GM12873 (cell line): ENCODE data around the gene GLIS1.

Experiments
- CTCF ChIP-seq: IDR thresholded peaks from 2 replicates; pipeline ENCODE4 v1.5.1; 2012; ENCODE audit warnings: low read depth, mild to moderate bottlenecking, moderate library complexity, low read length, control low read depth; ENCODE audit not compliant: insufficient read depth; ENCODE audit errors: missing control alignments

The GLIS1 gene

GRCh38 chr1:53687426-53687825, 51.5 kb downstream of the GLIS1 start:
- no peak for TF ChIP-seq CTCF

GRCh38 chr1:53686965-53687267, 52.0 kb downstream of the GLIS1 start:
- no peak for TF ChIP-seq CTCF

- no peak for TF ChIP-seq CTCF
Measured at GRCh38 chr1:53686091-53686964, 52.6 kb downstream of the GLIS1 start.

GRCh38 chr1:53685272-53686051, 53.5 kb downstream of the GLIS1 start:
- TF ChIP-seq CTCF: no peak

DNA sequence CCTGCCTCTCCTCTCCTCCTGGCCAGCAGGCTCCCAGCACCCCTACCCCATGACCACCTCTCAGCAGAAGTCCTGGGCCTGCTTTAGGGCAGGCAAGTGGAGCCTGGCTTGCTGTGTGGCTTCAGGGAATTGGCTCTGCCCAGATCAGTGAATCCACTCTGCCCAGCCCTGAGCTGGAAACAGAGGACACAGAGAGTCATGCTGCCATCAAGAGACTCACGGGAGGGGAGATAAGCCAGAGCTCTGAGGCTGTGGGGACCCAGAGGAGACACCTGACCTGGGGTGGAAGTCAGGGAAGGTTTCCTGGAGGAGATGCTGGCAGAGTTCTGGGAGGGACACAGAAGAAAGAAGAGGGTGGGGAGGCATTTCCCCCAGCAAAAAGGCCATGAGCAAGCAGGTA, 54.2 kb downstream of the GLIS1 start:
- no peak for TF ChIP-seq CTCF

- TF ChIP-seq CTCF: no peak
Measured at GRCh38 chr1:53683986-53684740, 54.8 kb downstream of the GLIS1 start.

DNA sequence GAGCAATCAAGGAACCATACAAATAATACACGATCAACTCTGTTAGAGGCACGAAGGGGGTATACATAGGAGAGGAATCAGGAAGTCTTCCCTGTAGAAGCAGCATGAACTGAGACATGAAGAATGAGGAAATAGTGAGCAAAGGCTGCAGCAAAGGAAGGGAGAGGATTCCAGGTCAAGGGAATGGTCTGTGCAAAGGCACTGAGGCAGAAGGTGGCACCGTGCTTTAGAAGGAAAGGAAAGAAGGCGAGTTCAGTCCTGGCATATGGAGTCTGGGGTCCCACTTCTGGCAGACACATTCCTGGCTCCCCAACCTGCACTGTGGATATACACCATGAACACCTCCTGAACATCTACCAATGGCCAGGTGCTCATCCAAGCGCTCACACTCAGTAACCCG, 56.1 kb downstream of the GLIS1 start:
- no peak for TF ChIP-seq CTCF
